ENCODE data around the gene ARHGAP42.

Gene ARHGAP42

GRCh38 chr11:100759106-100759505 lies 72.0 kb downstream of the ARHGAP42 start:
- no peak for DNase-seq (ENCODE audit: extremely low read depth in 1 of 2, low read depth in 1 of 2)

- DNase-seq (ENCODE audit: extremely low read depth in 1 of 2, low read depth in 1 of 2), result no peak
Measured at GRCh38 chr11:100759856-100760255, 72.8 kb downstream of the ARHGAP42 start.

- DNase-seq (ENCODE audit: extremely low read depth in 1 of 2, low read depth in 1 of 2), result no peak
Measured at GRCh38 chr11:100760744-100761143, 73.7 kb downstream of the ARHGAP42 start.

- no peak for DNase-seq (ENCODE audit: extremely low read depth in 1 of 2, low read depth in 1 of 2)
Measured at GRCh38 chr11:100761841-100762240, 74.8 kb downstream of the ARHGAP42 start.

GRCh38 chr11:100766764-100767163 lies 79.7 kb downstream of the ARHGAP42 start:
- no peak for DNase-seq (ENCODE audit: extremely low read depth in 1 of 2, low read depth in 1 of 2)

GRCh38 chr11:100769165-100769564 lies 82.1 kb downstream of the ARHGAP42 start:
- no peak for DNase-seq (ENCODE audit: extremely low read depth in 1 of 2, low read depth in 1 of 2)

GRCh38 chr11:100769617-100770016 lies 82.5 kb downstream of the ARHGAP42 start:
- DNase-seq (ENCODE audit: extremely low read depth in 1 of 2, low read depth in 1 of 2), result no peak

- DNase-seq (ENCODE audit: extremely low read depth in 1 of 2, low read depth in 1 of 2), result no peak
Measured at GRCh38 chr11:100774132-100774531, 87.0 kb downstream of the ARHGAP42 start.

- DNase-seq (ENCODE audit: extremely low read depth in 1 of 2, low read depth in 1 of 2), result no peak
Measured at GRCh38 chr11:100774859-100775258, 87.8 kb downstream of the ARHGAP42 start.

GRCh38 chr11:100776212-100776896 lies 89.3 kb downstream of the ARHGAP42 start:
- DNase-seq (ENCODE audit: extremely low read depth in 1 of 2, low read depth in 1 of 2), result no peak

- DNase-seq (ENCODE audit: extremely low read depth in 1 of 2, low read depth in 1 of 2), result no peak
Measured at GRCh38 chr11:100777103-100777502, 90.0 kb downstream of the ARHGAP42 start.

- no peak for DNase-seq (ENCODE audit: extremely low read depth in 1 of 2, low read depth in 1 of 2)
Measured at GRCh38 chr11:100777736-100778135, 90.6 kb downstream of the ARHGAP42 start.

- no peak for DNase-seq (ENCODE audit: extremely low read depth in 1 of 2, low read depth in 1 of 2)
Measured at GRCh38 chr11:100778166-100778785, 91.2 kb downstream of the ARHGAP42 start.

GRCh38 chr11:100780470-100780869 lies 93.4 kb downstream of the ARHGAP42 start:
- no peak for DNase-seq (ENCODE audit: extremely low read depth in 1 of 2, low read depth in 1 of 2)

GRCh38 chr11:100785148-100785983 lies 98.3 kb downstream of the ARHGAP42 start:
- no peak for DNase-seq (ENCODE audit: extremely low read depth in 1 of 2, low read depth in 1 of 2)

- DNase-seq (ENCODE audit: extremely low read depth in 1 of 2, low read depth in 1 of 2), result no peak
Measured at GRCh38 chr11:100788561-100789295, 101.6 kb downstream of the ARHGAP42 start.

- no peak for DNase-seq (ENCODE audit: extremely low read depth in 1 of 2, low read depth in 1 of 2)
Measured at GRCh38 chr11:100789500-100789899, 102.4 kb downstream of the ARHGAP42 start.

- DNase-seq (ENCODE audit: extremely low read depth in 1 of 2, low read depth in 1 of 2), result no peak
Measured at GRCh38 chr11:100790073-100790472, 103.0 kb downstream of the ARHGAP42 start.

- no peak for DNase-seq (ENCODE audit: extremely low read depth in 1 of 2, low read depth in 1 of 2)
Measured at GRCh38 chr11:100791103-100791502, 104.0 kb downstream of the ARHGAP42 start.

GRCh38 chr11:100791860-100792259 lies 104.8 kb downstream of the ARHGAP42 start:
- no peak for DNase-seq (ENCODE audit: extremely low read depth in 1 of 2, low read depth in 1 of 2)

- no peak for DNase-seq (ENCODE audit: extremely low read depth in 1 of 2, low read depth in 1 of 2)
Measured at GRCh38 chr11:100793525-100793924, 106.4 kb downstream of the ARHGAP42 start.
